HG03159 (cell line): Measurements from ENCODE around the gene RND3.

Experiments
- ATAC-seq: cut with Tn5 transposase; IDR thresholded peaks from one replicate; pipeline ENCODE4 v1.9.1; 2021; ENCODE audit warnings: mild to moderate bottlenecking, moderate library complexity; ENCODE audit not compliant: unreplicated experiment

Gene RND3

GRCh38 chr2:150487537-150488429, at the start of gene RND3:
TSS of gene RND3 (minus strand) at chr2:150487667. CDS start at chr2:150487417, 250 bp downstream.
- ATAC-seq, result peak; percentile 71

GRCh38 chr2:150535176-150535575, 47.7 kb upstream of the RND3 start:
- ATAC-seq, result no peak

GRCh38 chr2:150532879-150533278, 45.4 kb upstream of the RND3 start:
- ATAC-seq, result no peak

GRCh38 chr2:150532020-150532419, 44.6 kb upstream of the RND3 start:
- no peak for ATAC-seq

- ATAC-seq, result no peak
Observed at GRCh38 chr2:150531591-150531990, 44.1 kb upstream of the RND3 start.

GRCh38 chr2:150530168-150530567, 42.7 kb upstream of the RND3 start:
- ATAC-seq, result no peak

- peak; percentile 92 for ATAC-seq
Observed at GRCh38 chr2:150528861-150529801, 41.7 kb upstream of the RND3 start.

- no peak for ATAC-seq
Observed at GRCh38 chr2:150526827-150527226, 39.4 kb upstream of the RND3 start.

- ATAC-seq, result no peak
Observed at GRCh38 chr2:150526006-150526405, 38.5 kb upstream of the RND3 start.

- ATAC-seq, result no peak
Observed at GRCh38 chr2:150522269-150522668, 34.8 kb upstream of the RND3 start.

GRCh38 chr2:150520887-150521664, 33.6 kb upstream of the RND3 start:
- no peak for ATAC-seq

- ATAC-seq, result no peak
Observed at GRCh38 chr2:150520033-150520432, 32.6 kb upstream of the RND3 start.

- ATAC-seq, result no peak
Observed at GRCh38 chr2:150517951-150518680, 30.6 kb upstream of the RND3 start.

GRCh38 chr2:150513647-150514046, 26.2 kb upstream of the RND3 start:
- no peak for ATAC-seq

- ATAC-seq, result no peak
Observed at GRCh38 chr2:150508497-150509137, 21.1 kb upstream of the RND3 start.

- ATAC-seq, result no peak
Observed at GRCh38 chr2:150507071-150507470, 19.6 kb upstream of the RND3 start.

GRCh38 chr2:150505178-150505577, 17.7 kb upstream of the RND3 start:
- ATAC-seq, result no peak

- ATAC-seq, result no peak
Observed at GRCh38 chr2:150495993-150496627, 8.6 kb upstream of the RND3 start.

- ATAC-seq, result no peak
Observed at GRCh38 chr2:150495001-150495400, 7.5 kb upstream of the RND3 start.
